ENCODE results near the gene SLC10A7. TPM values are rescaled to one million over a fixed set of nuclear protein-coding genes. Genes with fewer than 3 reads are reported as not detected.

The SLC10A7 gene
- total and polyA plus RNA-seq, 2 donors (not counting 1 experiment from before 2014, with no cell fraction given): 7.4 to 12.6 TPM

DNA sequence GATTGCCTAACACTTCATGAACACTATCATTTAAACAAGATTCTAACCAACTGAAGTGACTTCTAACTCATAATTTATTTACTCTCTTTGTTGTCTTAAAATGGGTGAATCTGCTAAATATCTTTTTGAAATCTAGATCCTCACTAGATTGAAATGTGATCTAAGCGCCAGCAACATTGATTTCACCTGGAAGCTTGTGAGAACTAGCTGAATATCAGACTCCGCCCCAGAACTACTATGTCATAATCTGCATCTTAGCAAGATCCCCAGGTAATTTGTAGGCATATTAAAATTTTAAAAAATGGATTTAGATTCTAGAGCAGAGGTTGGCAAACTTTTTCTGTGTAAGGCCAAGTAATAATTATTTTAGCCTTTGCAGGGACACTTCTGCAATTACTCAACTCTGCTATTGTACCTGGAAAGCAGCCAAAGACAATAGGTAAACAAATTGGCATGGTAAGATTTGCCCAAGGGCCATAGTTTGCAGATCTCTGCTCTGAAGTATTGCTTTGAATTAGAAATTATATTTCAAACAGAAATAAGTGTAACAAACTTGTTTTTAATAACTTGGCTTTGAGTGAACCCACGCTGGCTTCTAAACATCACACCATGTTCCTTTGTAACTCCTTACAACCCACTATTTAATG, 185.9 kb downstream of the SLC10A7 start:
- H3K79me2 ChIP-seq (ENCODE audit: control insufficient read depth, insufficient read depth, low read length): no peaks in the 10 kb centered on the region
- H3K27me3 ChIP-seq (ENCODE audit: control insufficient read depth, insufficient read depth, low read length): no peaks in the 10 kb centered on the region
- no peak overlapping the region for H3K4me3 ChIP-seq (replicated peaks in 1 of 4; ENCODE audit: control extremely low read depth in 1 of 4, insufficient read depth in 1 of 4, low read depth in 3 of 4, low read length in 4 of 4)
- no peak overlapping the region for H3K9ac ChIP-seq (ENCODE audit: insufficient read depth, low read length)
- H3K4me1 ChIP-seq (ENCODE audit: control insufficient read depth, extremely low read depth, insufficient read depth, low read length): peaks cover 6% of the 10 kb centered on the region
- no peaks in the 10 kb centered on the region for H3K36me3 ChIP-seq (ENCODE audit: control insufficient read depth, insufficient read depth, low read length)
- no peaks in the 10 kb centered on the region for H3K9me3 ChIP-seq (ENCODE audit: control insufficient read depth, insufficient read depth, low read depth, low read length)
- no peak overlapping the region for H3K4me2 ChIP-seq (ENCODE audit: extremely low read depth, insufficient read depth, low read length)
- TF ChIP-seq, protein P1, sequence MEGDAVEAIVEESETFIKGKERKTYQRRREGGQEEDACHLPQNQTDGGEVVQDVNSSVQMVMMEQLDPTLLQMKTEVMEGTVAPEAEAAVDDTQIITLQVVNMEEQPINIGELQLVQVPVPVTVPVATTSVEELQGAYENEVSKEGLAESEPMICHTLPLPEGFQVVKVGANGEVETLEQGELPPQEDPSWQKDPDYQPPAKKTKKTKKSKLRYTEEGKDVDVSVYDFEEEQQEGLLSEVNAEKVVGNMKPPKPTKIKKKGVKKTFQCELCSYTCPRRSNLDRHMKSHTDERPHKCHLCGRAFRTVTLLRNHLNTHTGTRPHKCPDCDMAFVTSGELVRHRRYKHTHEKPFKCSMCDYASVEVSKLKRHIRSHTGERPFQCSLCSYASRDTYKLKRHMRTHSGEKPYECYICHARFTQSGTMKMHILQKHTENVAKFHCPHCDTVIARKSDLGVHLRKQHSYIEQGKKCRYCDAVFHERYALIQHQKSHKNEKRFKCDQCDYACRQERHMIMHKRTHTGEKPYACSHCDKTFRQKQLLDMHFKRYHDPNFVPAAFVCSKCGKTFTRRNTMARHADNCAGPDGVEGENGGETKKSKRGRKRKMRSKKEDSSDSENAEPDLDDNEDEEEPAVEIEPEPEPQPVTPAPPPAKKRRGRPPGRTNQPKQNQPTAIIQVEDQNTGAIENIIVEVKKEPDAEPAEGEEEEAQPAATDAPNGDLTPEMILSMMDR (conservative IDR thresholded peaks at IDR 0.05 in 1 of 2, IDR thresholded peaks at IDR 0.05 in 1 of 2; ENCODE audit: low read depth in 1 of 2, low read length in 2 of 2): no peak
- TF ChIP-seq EZH2 (IDR thresholded peaks at IDR 0.05; ENCODE audit: low read length, missing control alignments): no peak
- H2AFZ ChIP-seq (ENCODE audit: low read length): no peak overlapping the region
- H4K20me1 ChIP-seq (ENCODE audit: control insufficient read depth, extremely low read depth, insufficient read depth, low read length): no peaks in the 10 kb centered on the region
- H3K27ac ChIP-seq (ENCODE audit: insufficient read depth, low read length): no peak overlapping the region
- peak in 1 of 2 donors; percentile 12 for DNase-seq (ENCODE audit: low read depth in 2 of 2)

DNA sequence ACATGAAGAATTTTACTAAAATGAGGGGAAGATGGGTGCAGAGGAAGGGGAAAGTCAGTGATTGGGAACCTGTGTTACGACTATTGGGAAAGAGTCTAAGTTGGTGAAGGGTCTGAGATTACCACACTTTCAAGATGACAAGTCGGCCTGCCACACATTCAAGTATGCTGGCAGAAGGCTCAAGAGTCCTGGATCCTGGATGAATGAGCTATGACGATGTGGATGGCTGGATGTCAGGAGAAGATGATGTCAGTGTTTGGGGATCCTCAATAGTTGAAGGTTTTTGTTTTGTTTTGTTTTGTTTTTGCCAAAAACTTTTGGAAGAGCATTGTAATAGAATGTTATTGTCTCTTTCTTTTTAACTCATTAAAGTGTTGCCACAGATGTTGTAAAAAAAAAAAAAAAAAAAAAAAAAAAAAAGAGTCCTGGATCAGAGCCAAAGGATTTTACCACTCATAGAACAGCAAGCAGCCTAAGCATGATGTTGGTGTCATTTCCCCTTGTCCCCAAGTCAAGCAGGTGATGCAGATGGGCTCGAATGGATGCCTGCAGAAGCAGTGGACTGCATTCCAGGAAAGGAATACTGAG, 186.8 kb downstream of the SLC10A7 start:
- Histone ChIP-seq H2AFZ (ENCODE audit: low read length) (no peak overlapping the region), H3K9ac (ENCODE audit: insufficient read depth, low read length) (no peak overlapping the region), H3K4me2 (ENCODE audit: extremely low read depth, insufficient read depth, low read length) (no peak overlapping the region), H3K4me1 (ENCODE audit: control insufficient read depth, extremely low read depth, insufficient read depth, low read length) (peaks cover 13% of the 10 kb centered on the region), H3K4me3 (replicated peaks in 1 of 4; ENCODE audit: control extremely low read depth in 1 of 4, insufficient read depth in 1 of 4, low read depth in 3 of 4, low read length in 4 of 4) (no peak overlapping the region), H3K27ac (ENCODE audit: insufficient read depth, low read length) (no peak overlapping the region), H4K20me1 (ENCODE audit: control insufficient read depth, extremely low read depth, insufficient read depth, low read length) (no peaks in the 10 kb centered on the region), H3K79me2 (ENCODE audit: control insufficient read depth, insufficient read depth, low read length) (no peaks in the 10 kb centered on the region), H3K36me3 (ENCODE audit: control insufficient read depth, insufficient read depth, low read length) (no peaks in the 10 kb centered on the region), H3K27me3 (ENCODE audit: control insufficient read depth, insufficient read depth, low read length) (no peaks in the 10 kb centered on the region), H3K9me3 (ENCODE audit: control insufficient read depth, insufficient read depth, low read depth, low read length) (no peaks in the 10 kb centered on the region)
- TF ChIP-seq, protein P1 (conservative IDR thresholded peaks at IDR 0.05 in 1 of 2, IDR thresholded peaks at IDR 0.05 in 1 of 2; ENCODE audit: low read depth in 1 of 2, low read length in 2 of 2): no peak
- TF ChIP-seq EZH2 (IDR thresholded peaks at IDR 0.05; ENCODE audit: low read length, missing control alignments): no peak
- no peak for DNase-seq (ENCODE audit: low read depth in 2 of 2)

- Histone ChIP-seq H3K4me2 (ENCODE audit: extremely low read depth, insufficient read depth, low read length) (peak overlapping the region; percentile 70), H4K20me1 (ENCODE audit: control insufficient read depth, extremely low read depth, insufficient read depth, low read length) (no peaks in the 10 kb centered on the region), H3K9me3 (ENCODE audit: control insufficient read depth, insufficient read depth, low read depth, low read length) (no peaks in the 10 kb centered on the region), H3K36me3 (ENCODE audit: control insufficient read depth, insufficient read depth, low read length) (no peaks in the 10 kb centered on the region), H2AFZ (ENCODE audit: low read length) (no peak overlapping the region), H3K9ac (ENCODE audit: insufficient read depth, low read length) (no peak overlapping the region), H3K79me2 (ENCODE audit: control insufficient read depth, insufficient read depth, low read length) (no peaks in the 10 kb centered on the region), H3K27ac (ENCODE audit: insufficient read depth, low read length) (peak overlapping the region; percentile 13), H3K4me1 (ENCODE audit: control insufficient read depth, extremely low read depth, insufficient read depth, low read length) (peaks cover 14% of the 10 kb centered on the region), H3K4me3 (replicated peaks in 1 of 4; ENCODE audit: control extremely low read depth in 1 of 4, insufficient read depth in 1 of 4, low read depth in 3 of 4, low read length in 4 of 4) (peak overlapping the region in 2 of 4 experiments; percentile 43 to 51), H3K27me3 (ENCODE audit: control insufficient read depth, insufficient read depth, low read length) (no peaks in the 10 kb centered on the region)
- TF ChIP-seq, protein P1 (conservative IDR thresholded peaks at IDR 0.05 in 1 of 2, IDR thresholded peaks at IDR 0.05 in 1 of 2; ENCODE audit: low read depth in 1 of 2, low read length in 2 of 2): no peak
- no peak for TF ChIP-seq EZH2 (IDR thresholded peaks at IDR 0.05; ENCODE audit: low read length, missing control alignments)
- DNase-seq (ENCODE audit: low read depth in 2 of 2): no peak
These were observed 187.9 kb downstream of the SLC10A7 start for GRCh38 chr4:146333895-146334262.
